K562 (cell line): ENCODE data around the gene PRSS22. TPM values are rescaled to one million over a fixed set of nuclear protein-coding genes. Genes with fewer than 3 reads are reported as not detected.
A peak's percentile ranks its signal among the peaks of the same experiment; 100 is the strongest.

ENCODE experiments used
- E2F3 ChIP-seq: fragments of 250-450 bp; sonication (Bioruptor Pico); IDR thresholded peaks from 2 replicates; pipeline ENCODE4 v1.4.0; 2020; ENCODE audit warnings: mild to moderate bottlenecking
- FOXJ3 ChIP-seq: sonication (generic); formaldehyde crosslinking; IDR thresholded peaks from 2 replicates; pipeline ENCODE4 v1.4.0; 2020; ENCODE audit warnings: mild to moderate bottlenecking, missing genetic modification reagents
- HCFC1 ChIP-seq: IDR thresholded peaks from 2 replicates; pipeline ENCODE4 v1.6.1; 2012; ENCODE audit warnings: low read depth, low read length, improper control_type of control experiment
- MEIS2 ChIP-seq: fragments of 450-650 bp; IDR thresholded peaks from 2 replicates; pipeline ENCODE4 v1.6.1; 2014; ENCODE audit warnings: mild to moderate bottlenecking; ENCODE audit not compliant: partially characterized antibody
- SOX6 ChIP-seq: fragments of 450-650 bp; IDR thresholded peaks from 2 replicates; pipeline ENCODE4 v1.6.1; 2014; ENCODE audit warnings: mild to moderate bottlenecking
- SREBF2 ChIP-seq: sonication (generic); formaldehyde crosslinking; IDR thresholded peaks from 2 replicates; pipeline ENCODE4 v1.4.0; 2020; ENCODE audit warnings: mild to moderate bottlenecking, missing genetic modification reagents
- SRSF1 ChIP-seq: fragments of 200-400 bp; formaldehyde crosslinking; IDR thresholded peaks from 2 replicates; pipeline ENCODE4 v1.6.1; 2017; ENCODE audit warnings: mild to moderate bottlenecking, low read depth, low read length, moderate library complexity
- ZNF830 ChIP-seq: fragments of 250-450 bp; sonication (Bioruptor Pico); IDR thresholded peaks from 2 replicates; pipeline ENCODE4 v1.5.0; 2021; ENCODE audit warnings: mild to moderate bottlenecking
- polyA plus RNA-seq, 8 experiments: library from polyadenylated mRNA; depleted of rRNA in 4 of 8; stranded (reverse) in 5 of 8; unstranded in 3 of 8; fragments of >200 nt; fragmentation: Nextera tagmentation in 2 of 8; fragmentation: Illumina TruSeq in 1 of 8; extraction: Ambion mirVana in 2 of 8; extraction: Trizol in 1 of 8; gene quantifications; 2 replicates each; pipeline versions ENCODE4 v1.2.1 to v1.2.3, GENCODE V29; 2011 to 2014; ENCODE audit warnings: inconsistent platforms in 1 of 8, missing spikeins in 1 of 8
- total RNA-seq, 7 experiments: library from RNA; depleted of rRNA in 6 of 7; stranded (reverse); fragments of >200 nt in 6 of 7; fragmentation: Illumina TruSeq in 2 of 7; extraction: Trizol in 2 of 7; gene quantifications; 2 replicates each; pipeline versions ENCODE4 v1.2.1 to v1.2.3, GENCODE V29; 2011 to 2021; ENCODE audit warnings: low replicate concordance in 1 of 7
- TF ChIP-seq, protein P1 (sequence below), 2 experiments: fragments of 450-650 bp; formaldehyde crosslinking in 1 of 2; IDR thresholded peaks; 2 replicates each; pipeline versions ENCODE4 v1.4.0 to v1.6.1; 2014 to 2020; ENCODE audit warnings: mild to moderate bottlenecking in 2 of 2, borderline replicate concordance in 1 of 2, low read depth in 1 of 2
- TF ChIP-seq, protein P2 (sequence below): fragments of 450-650 bp; IDR thresholded peaks from 2 replicates; pipeline ENCODE4 v1.6.1; 2016; ENCODE audit warnings: antibody characterized with exemption
- TF ChIP-seq, protein P3 (sequence below): sonication (generic); formaldehyde crosslinking; IDR thresholded peaks from 2 replicates; pipeline ENCODE4 v1.8.0; 2023; ENCODE audit warnings: mild to moderate bottlenecking, missing genetic modification reagents
- TF ChIP-seq, protein P4 (sequence below): fragments of 200-800 bp; sonication (Bioruptor generic); IDR thresholded peaks from 2 replicates; pipeline ENCODE4 v1.6.1; 2017; ENCODE audit warnings: missing genetic modification characterization, missing compliant biosample characterization

The PRSS22 gene
- total and polyA plus RNA-seq, 9 of the 15 experiments (the other 6 are each of a cell fraction or from before 2014, with no cell fraction given): 0.13 to 0.42 TPM; not detected in 7

DNA sequence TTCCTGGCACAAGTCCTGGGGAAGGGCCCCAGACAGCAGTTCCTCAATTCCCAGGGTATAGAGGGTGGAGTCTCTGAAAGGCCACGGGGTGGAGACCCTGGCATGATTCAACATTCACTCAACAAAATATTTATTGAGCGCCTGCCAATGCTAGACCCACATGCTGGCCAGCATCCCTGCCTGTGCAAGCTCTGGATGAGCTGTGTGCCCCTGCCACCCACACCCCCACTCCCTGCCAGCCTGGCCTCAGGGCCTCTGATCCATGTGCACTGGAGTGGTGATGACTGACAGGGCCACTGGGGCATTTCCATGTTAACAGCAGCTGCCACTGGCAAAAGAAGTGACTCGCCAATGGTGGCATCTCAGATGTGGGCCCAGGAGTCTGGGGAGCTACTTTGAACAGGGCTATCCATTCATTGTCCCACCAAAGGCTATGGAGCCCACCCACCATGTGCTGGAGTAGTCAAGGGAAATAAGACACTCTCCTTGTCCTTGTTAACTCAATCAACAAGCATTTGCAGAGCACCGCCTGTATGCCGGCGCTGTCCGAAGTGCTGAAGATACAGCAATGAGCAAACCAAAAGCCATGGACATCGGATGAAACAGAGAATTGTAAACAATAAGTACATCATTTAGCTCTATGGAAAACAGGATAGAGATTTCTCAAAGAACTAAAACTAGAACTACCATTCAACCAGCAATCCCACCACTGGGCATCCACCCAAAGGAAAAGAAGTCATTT lies 3.0 kb upstream of the PRSS22 start (continued):
- TF ChIP-seq, protein P1, sequence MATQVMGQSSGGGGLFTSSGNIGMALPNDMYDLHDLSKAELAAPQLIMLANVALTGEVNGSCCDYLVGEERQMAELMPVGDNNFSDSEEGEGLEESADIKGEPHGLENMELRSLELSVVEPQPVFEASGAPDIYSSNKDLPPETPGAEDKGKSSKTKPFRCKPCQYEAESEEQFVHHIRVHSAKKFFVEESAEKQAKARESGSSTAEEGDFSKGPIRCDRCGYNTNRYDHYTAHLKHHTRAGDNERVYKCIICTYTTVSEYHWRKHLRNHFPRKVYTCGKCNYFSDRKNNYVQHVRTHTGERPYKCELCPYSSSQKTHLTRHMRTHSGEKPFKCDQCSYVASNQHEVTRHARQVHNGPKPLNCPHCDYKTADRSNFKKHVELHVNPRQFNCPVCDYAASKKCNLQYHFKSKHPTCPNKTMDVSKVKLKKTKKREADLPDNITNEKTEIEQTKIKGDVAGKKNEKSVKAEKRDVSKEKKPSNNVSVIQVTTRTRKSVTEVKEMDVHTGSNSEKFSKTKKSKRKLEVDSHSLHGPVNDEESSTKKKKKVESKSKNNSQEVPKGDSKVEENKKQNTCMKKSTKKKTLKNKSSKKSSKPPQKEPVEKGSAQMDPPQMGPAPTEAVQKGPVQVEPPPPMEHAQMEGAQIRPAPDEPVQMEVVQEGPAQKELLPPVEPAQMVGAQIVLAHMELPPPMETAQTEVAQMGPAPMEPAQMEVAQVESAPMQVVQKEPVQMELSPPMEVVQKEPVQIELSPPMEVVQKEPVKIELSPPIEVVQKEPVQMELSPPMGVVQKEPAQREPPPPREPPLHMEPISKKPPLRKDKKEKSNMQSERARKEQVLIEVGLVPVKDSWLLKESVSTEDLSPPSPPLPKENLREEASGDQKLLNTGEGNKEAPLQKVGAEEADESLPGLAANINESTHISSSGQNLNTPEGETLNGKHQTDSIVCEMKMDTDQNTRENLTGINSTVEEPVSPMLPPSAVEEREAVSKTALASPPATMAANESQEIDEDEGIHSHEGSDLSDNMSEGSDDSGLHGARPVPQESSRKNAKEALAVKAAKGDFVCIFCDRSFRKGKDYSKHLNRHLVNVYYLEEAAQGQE (IDR thresholded peaks at IDR 0.05; ENCODE audit: borderline replicate concordance): peak; percentile 99
- TF ChIP-seq, protein P1 (CRISPR knock-in tag; IDR thresholded peaks at IDR 0.05; ENCODE audit: low read depth): peak; percentile 96
- no peak for TF ChIP-seq ZNF830 (CRISPR knock-in tag)
- TF ChIP-seq, protein P2, sequence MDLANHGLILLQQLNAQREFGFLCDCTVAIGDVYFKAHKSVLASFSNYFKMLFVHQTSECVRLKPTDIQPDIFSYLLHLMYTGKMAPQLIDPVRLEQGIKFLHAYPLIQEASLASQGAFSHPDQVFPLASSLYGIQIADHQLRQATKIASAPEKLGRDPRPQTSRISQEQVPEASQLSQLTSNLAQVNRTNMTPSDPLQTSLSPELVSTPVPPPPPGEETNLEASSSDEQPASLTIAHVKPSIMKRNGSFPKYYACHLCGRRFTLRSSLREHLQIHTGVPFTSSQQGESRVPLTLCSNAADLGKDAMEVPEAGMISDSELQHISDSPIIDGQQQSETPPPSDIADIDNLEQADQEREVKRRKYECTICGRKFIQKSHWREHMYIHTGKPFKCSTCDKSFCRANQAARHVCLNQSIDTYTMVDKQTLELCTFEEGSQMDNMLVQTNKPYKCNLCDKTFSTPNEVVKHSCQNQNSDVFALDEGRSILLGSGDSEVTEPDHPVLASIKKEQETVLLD: no peak
- TF ChIP-seq SOX6: no peak
- TF ChIP-seq, protein P3, sequence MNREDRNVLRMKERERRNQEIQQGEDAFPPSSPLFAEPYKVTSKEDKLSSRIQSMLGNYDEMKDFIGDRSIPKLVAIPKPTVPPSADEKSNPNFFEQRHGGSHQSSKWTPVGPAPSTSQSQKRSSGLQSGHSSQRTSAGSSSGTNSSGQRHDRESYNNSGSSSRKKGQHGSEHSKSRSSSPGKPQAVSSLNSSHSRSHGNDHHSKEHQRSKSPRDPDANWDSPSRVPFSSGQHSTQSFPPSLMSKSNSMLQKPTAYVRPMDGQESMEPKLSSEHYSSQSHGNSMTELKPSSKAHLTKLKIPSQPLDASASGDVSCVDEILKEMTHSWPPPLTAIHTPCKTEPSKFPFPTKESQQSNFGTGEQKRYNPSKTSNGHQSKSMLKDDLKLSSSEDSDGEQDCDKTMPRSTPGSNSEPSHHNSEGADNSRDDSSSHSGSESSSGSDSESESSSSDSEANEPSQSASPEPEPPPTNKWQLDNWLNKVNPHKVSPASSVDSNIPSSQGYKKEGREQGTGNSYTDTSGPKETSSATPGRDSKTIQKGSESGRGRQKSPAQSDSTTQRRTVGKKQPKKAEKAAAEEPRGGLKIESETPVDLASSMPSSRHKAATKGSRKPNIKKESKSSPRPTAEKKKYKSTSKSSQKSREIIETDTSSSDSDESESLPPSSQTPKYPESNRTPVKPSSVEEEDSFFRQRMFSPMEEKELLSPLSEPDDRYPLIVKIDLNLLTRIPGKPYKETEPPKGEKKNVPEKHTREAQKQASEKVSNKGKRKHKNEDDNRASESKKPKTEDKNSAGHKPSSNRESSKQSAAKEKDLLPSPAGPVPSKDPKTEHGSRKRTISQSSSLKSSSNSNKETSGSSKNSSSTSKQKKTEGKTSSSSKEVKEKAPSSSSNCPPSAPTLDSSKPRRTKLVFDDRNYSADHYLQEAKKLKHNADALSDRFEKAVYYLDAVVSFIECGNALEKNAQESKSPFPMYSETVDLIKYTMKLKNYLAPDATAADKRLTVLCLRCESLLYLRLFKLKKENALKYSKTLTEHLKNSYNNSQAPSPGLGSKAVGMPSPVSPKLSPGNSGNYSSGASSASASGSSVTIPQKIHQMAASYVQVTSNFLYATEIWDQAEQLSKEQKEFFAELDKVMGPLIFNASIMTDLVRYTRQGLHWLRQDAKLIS: no peak
- 0 out of 2 replicates have a peak, but pooled peaks have one; percentile 36 for TF ChIP-seq HCFC1
- no peak for TF ChIP-seq E2F3
- TF ChIP-seq, protein P4, sequence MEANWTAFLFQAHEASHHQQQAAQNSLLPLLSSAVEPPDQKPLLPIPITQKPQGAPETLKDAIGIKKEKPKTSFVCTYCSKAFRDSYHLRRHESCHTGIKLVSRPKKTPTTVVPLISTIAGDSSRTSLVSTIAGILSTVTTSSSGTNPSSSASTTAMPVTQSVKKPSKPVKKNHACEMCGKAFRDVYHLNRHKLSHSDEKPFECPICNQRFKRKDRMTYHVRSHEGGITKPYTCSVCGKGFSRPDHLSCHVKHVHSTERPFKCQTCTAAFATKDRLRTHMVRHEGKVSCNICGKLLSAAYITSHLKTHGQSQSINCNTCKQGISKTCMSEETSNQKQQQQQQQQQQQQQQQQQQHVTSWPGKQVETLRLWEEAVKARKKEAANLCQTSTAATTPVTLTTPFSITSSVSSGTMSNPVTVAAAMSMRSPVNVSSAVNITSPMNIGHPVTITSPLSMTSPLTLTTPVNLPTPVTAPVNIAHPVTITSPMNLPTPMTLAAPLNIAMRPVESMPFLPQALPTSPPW (CRISPR knock-in tag): no peak
- no peak for TF ChIP-seq SRSF1
- peak; percentile 57 for TF ChIP-seq MEIS2
- TF ChIP-seq FOXJ3 (CRISPR knock-in tag): peak; percentile 63; the same call in 1 of the 2 replicates
- TF ChIP-seq SREBF2: no peak
